ENCODE data around the gene MIOS.

MIOS gene

DNA sequence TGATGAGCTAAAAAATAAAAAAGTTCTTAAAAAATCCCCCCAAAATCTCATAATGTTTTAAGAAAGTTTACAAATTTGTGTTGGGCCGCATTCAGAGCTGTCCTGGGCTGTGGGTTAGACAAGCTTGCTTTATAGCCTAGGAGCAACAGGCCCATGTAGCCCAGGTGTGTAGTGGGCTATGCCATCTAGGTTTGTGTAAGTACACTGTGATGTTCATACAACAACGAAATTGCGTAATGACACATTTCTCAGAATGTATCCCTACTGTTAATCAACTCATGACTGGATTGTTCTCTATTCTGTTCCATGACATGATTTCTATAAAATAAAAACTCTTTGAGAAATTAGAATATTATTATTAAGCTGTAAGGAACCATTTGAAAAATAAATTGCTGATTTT lies 13.0 kb downstream of the MIOS start:
- in situ Hi-C loops (cut with HindIII; ENCODE audit: low sequenced_read_pairs) = no loop called here

DNA sequence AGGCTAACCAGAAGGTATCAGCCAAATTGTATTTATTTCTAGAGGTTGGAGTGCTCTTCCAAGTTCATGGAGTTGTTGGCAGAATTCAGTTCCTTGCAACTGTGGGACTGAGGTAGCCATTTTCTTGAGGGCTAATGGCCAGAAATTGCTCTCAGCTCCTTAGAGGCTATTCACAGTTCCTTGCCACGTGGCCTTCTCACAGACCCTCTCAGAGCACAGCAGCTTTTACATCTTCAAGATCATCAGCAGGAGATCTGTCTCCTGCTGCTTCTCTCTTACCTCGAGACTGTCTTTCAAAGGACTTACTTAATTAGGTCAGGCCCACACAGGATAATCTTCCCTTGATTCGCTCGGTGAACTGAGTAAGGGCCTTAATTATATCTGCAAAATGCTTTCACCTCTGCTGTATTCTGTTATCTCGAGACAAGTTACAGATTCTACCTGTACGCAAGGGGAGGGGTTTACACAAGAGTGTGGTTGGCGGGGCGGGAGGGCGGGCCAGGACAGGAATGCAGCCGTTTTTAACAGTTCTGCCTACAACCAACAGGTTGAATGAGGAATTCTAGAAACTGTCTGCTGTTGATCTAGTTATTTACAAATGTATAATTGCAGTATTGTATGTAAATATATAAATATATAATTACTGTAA lies 15.0 kb downstream of the MIOS start:
- in situ Hi-C loops (cut with HindIII; ENCODE audit: low sequenced_read_pairs) = no loop called here

DNA sequence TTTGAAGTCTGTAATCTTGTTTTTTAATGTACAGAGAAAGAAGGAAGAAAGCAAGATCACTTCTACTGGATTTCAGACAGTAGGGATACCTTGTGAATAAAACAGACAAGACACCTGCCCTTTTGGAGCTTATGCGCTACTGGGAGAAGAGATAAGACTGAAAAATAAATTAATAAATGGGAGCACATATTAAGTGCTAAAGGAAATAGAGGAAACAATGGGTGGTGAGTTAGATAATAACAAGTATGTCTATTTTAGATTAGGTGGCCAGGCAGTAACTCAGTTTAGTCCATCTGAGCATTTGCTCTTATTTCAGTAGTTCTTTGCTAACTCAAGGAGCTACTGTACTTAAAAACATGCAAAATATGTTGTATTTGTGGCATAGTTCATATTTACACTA lies 15.9 kb downstream of the MIOS start:
- in situ Hi-C loops (cut with HindIII; ENCODE audit: low sequenced_read_pairs) = no loop called here

DNA sequence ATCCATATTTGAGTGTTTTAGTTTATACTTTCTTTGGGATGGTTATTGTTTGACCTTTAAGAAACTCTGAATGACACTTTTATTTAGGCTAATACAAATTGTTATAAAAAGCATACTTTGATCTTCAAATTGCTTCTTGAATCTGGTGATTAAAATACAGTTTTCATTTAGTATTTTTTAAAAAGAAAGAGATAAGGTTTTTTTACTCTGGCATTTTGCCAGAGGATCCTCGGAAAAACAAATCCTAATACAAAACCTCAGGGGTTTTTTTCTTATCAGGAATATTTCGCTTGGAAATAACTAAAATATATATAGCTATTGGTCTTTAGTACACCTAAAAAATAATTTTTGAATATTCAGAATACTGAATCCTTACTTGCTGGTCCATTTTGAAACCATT lies 17.0 kb downstream of the MIOS start:
- in situ Hi-C loops (cut with HindIII; ENCODE audit: low sequenced_read_pairs) = no loop called here

DNA sequence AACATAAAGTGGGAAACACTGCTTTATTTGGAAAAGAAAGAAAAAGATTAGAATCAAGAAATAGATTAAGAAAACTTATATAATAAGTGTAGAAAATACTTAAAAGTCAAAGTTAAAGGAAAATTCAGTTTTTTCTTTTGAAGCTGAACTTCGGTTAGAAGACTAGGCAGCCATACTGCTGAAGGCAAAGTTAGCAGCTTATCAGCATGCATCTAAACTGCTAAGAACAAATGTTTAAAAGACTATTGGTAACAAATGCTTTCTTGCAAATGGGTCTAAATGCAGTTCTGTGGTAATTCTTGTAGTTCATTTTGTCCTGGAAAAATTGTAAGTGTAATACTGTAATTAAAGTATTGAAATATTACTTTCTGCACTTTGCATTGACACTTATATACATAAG lies 18.0 kb downstream of the MIOS start:
- in situ Hi-C loops (cut with HindIII; ENCODE audit: low sequenced_read_pairs) = no loop called here

DNA sequence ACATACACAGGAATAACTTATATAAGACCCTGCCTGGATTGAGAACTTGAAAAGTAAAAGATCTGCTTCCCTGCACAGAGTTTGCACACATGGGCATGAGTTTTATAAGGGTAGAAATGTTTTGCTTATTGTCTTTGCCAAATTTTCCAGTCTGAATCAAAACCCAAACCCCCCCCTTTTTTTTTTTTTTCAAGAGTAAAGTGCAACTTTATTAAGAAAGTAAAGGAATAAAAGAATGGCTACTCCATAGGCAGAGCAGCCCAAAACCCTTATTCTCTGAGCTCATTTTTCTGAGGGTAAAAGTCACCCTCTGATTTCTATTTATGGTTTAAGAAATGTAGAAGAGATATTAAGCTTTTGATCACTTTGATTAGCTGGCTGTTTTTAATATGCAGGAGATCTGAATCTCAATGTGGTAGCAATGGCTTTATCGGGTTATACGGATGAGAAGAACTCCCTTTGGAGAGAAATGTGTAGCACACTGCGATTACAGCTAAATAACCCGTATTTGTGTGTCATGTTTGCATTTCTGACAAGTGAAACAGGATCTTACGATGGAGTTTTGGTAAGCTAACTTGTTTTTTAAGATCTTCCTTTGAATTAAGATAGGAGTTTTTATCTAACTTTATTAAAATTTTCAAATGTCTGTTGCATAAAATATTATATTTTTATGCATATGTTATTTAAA lies 18.7 kb downstream of the MIOS start:
- in situ Hi-C loops (cut with HindIII; ENCODE audit: low sequenced_read_pairs) = no loop called here

DNA sequence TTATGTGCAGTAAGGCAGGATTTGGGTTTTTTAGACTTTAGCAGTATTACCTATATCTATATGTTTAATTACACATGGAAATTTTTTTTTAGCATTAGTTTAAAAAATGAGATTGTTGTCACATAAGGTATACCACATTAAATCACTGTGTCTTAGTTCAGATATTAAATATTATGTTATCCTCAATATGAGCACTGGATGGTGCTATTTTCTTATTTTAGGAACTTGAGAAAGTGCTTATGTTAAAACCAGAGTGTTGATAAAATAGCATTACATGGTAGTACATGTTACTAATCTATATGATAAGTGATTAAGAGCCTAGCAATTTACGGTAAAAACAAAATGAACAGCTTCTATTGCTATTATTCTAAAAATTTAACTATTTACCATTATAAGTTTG lies 28.8 kb downstream of the MIOS start:
- in situ Hi-C loops (cut with HindIII; ENCODE audit: low sequenced_read_pairs) = no loop called here

DNA sequence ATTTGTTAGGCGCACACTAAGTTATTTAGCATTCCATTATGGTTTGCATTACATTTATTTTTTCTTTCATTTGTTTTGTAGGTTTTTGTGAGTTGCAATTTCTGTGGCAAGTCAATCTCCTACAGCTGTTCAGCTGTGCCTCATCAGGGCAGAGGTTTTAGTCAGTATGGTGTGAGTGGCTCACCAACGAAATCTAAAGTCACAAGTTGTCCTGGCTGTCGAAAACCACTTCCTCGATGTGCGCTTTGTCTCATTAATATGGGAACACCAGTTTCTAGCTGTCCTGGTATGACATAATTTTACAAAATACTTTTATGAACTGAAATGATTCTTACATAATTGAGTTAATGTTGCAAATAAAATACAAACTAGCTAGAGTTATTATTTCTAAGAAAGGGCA lies 29.5 kb downstream of the MIOS start:
- in situ Hi-C loops (cut with HindIII; ENCODE audit: low sequenced_read_pairs) = no loop called here

DNA sequence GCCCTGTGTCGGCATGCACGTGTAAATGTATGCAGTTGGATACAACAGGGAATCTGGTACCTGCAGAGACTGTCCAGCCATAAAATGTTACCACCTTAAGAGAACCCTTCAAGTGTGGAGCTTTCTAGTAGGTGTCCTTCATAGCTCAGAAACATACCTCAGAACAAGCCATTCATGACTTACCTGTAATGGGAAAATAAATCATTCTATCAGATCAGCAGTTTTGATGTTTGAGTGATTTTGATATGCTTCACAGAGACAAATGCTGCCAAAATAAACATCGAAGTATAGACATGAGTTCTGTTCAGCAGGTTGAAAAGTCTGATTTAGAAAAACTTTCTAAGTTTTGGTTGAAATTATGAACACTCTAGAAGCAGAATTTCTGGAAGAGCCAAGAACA lies 40.3 kb downstream of the MIOS start:
- in situ Hi-C loops (cut with HindIII; ENCODE audit: low sequenced_read_pairs) = no loop called here

DNA sequence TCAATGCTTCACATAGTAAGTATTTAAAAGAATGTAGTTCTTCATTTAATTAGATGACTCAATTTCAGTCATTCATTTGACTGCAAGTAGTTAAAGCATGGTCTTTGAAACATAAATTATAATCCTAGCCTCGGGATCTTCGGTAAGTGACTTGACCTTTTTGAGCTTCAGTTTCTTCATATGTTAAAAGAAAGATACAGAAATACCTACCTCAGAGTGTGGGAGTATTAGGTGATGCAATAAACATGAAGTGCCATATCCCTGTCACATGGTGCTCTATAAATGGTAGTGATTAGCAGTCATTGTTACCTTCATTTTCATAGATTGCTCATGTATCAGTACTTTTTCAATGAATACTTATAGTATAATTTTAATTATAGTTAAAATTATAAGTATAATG lies 42.6 kb downstream of the MIOS start:
- in situ Hi-C loops (cut with HindIII; ENCODE audit: low sequenced_read_pairs) = no loop called here

DNA sequence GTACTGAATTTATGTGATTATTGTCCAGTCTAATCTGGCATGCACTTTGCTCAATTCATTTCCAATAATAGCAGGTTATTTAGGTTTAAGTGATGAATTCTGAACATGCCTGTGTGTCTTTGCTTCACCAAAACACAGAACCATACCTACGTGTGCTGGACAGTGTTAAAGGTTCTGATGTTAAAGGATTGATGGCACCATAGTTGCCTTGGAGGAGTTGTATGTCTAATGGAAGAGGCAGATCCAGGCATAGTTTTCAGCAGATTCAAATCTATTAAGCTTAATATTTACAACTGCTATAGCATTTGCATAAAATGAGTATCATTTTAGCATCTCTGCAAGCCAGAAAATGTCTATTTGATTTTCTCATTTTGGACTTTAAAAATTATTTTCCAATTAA lies 45.8 kb downstream of the MIOS start:
- in situ Hi-C loops (cut with HindIII; ENCODE audit: low sequenced_read_pairs) = no loop called here

DNA sequence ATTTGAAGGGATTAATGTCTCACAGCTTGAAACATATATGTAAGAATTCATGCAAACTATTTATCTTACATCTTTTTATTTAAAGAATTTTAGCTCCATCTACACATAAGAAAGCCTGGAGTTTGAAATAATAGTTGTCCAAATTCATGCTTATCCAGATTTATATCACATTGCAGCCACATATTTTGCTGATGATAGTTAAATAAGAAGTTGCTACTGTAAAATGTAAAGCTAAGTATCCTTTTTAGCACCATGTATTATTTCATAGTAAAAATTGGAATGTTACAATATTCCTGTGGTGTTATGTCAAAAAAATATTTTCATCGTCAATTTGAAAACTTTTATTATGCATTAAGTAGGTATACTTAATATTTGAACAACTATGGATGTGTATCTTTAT lies 46.5 kb downstream of the MIOS start:
- in situ Hi-C loops (cut with HindIII; ENCODE audit: low sequenced_read_pairs) = no loop called here

DNA sequence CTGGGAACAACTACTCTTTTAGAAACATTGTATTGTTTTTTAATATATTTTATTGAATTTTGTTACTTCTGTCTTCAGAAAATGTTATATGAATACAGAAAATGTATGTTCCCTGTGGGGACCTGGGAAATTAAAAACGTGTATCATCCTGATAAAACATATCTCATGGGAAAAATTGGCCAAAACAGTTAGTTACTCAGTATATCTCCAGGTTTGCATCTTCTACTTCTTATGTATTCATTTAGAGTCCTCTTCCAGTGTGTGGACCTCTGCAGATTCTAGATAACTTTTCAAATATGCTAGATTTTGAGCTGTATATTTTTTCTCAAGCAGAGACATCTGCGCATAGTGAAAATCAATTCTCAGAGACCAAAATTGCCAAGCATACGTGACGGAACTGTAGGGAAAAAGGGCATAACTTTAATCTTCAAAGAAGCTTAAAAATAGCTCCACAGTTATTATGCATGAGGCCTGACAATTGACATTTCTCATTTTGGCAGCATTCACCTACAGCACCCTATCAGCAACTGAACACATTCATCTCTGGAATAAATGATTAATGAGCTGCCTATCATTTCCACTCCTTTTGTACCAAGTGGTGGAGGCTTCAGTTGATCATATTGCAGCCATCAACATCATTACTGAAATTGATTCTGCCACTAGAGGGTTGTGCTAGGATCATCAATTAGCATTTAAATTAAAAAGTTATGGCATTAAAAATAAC lies 47.5 kb downstream of the MIOS start:
- in situ Hi-C loops (cut with HindIII; ENCODE audit: low sequenced_read_pairs) = no loop called here

DNA sequence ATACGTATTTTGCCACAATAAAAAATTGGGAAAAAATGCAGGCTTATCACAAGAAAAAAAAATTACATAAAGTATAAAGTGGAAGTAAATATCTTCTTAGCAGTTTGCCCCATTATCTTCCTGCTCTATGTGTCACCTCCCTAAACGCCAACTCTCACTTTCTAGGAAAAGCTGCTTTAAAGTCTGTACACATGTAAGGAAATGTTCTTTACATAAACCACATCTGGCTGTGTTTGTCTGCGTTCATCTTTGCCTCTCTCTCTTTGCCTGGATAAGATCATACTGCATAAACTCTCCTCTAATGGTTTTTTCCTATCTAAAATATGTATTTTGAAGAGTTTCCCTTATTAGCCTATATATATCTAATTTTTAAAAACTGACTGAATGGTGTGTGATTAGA lies 50.9 kb downstream of the MIOS start:
- in situ Hi-C loops (cut with HindIII; ENCODE audit: low sequenced_read_pairs) = no loop called here

DNA sequence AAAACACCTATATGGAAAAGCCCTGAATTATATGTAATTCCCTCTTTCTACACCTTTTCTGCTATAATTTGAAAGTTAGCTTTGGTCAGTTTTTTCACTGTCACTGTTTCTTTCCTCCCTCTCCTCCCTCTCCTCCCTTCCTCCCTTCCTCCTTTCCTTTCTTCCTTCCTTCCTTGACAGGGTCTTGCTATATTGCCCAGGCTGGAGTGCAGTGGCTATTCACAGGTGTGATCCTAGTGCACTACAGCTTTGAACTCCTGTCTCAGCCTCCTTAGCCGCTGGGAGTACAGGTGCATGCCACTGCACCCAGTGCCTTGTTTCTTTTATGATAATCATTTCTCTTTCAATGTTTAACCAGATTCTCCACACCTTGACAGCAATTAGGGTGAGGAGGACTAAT lies 51.7 kb downstream of the MIOS start:
- in situ Hi-C loops (cut with HindIII; ENCODE audit: low sequenced_read_pairs) = no loop called here

DNA sequence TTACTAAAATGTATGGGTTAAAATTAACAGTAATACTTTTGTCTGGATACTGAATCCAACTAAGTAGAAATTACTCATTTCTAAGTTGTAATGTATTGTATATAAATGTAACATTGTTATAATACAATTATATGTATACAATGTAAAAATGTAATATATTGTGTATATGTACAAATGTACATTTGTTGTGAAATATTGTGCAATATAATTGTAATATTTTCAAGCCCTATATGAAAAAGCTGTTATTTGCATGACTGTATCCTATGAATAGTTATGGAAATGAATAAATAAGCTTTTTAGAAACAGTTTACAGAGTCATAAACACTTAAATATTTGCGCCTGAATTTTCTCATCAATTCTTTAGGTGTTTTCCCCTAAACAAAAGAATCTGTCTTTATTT lies 53.6 kb downstream of the MIOS start:
- in situ Hi-C loops (cut with HindIII; ENCODE audit: low sequenced_read_pairs) = no loop called here

DNA sequence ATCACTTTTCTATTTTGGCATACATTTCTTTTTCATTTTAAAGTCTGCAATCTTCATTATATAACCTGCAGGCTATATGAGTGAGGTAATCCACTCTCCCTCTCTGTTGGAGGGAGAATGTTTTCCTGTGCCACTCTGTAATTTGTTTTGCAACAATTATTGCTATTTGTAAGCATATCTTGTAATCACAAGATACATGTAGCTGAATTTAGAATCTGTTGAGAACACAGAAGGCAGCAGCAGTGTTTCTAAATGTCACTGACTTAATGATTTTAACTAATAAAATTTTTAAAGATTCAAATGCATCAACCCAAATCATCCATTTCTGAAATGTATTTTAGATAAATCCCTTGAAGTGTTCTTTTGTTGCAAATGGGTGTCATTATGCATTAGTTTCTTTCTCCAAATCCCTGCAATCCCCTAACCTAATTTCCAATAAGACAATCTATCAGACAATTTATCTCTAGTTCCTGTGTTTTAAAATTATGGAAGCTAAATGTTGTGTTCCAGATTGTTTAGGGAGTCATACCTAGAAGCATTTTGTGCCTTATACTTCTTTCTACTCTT lies 54.0 kb downstream of the MIOS start:
- in situ Hi-C loops (cut with HindIII; ENCODE audit: low sequenced_read_pairs) = no loop called here

DNA sequence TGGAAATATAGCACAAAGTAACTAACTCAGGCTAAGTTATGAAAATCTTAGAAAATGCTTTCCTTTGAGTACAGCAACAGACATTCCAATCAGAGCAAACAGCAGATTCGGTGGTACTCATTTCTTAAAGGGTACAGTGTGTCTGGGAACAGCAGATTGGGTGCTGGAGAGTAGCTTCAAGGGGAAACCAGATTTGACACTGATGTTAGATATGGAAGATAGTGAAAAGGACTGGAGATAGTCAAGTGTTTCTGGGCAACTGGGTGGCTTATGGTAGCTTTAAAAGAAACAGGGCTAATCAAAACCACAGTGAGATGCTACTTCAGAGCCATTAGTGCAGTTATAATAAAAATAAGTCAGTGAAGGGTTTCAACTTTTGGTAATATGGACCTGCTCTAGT lies 61.8 kb downstream of the MIOS start:
- in situ Hi-C loops (cut with HindIII; ENCODE audit: low sequenced_read_pairs) = no loop called here

DNA sequence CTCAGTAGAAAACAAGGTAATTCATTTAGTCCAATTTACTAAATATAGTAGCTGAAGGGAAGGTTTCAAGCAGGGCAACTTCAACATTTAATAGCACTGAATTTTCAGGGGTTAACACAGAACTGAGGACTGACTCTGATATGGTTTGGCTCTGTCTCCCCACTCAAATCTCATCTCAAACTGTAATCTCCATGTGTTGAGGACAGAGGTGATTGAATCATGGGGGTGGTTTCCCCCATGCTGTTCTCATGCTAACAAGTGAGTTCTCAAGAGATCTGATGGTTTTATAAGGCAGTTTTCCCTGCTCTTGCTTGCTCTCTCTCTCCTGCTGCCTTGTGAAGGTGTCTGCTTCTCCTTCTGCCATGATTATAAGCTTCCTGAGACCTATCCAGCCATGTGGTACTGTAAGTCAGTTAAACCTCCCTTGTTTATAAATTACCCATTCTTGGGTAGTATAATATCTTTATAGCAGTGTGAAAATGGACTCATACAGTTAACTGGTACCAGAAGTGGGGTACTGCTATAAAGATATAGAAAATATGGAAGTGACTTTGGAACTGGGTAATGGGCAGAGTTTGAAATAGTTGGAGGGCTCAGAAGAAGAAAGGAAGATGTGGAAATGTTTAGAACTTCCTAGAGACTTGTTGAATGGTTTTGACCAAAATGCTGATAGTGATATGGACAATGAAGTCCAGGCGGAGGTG lies 64.1 kb downstream of the MIOS start:
- in situ Hi-C loops (cut with HindIII; ENCODE audit: low sequenced_read_pairs) = no loop called here

DNA sequence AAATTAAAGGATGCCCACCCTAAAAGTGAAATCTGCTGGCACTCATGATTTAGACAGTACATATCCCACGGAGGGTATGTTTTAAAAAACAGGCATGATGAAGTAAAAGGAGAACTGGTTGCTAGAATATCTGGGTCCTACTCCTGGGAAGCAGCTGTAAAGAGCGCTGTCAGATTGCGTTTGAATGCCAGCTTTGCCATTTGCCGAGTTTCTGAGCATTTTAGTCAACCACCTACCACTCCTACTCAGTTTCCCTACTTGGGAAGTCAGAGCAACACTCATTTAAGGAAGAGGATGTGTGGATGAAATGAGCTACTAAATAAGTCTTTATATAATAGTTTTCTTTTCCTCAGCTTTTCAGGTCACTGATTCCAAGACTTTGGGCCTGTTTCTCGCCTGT lies 72.7 kb downstream of the MIOS start:
- in situ Hi-C loops (cut with HindIII; ENCODE audit: low sequenced_read_pairs) = no loop called here

DNA sequence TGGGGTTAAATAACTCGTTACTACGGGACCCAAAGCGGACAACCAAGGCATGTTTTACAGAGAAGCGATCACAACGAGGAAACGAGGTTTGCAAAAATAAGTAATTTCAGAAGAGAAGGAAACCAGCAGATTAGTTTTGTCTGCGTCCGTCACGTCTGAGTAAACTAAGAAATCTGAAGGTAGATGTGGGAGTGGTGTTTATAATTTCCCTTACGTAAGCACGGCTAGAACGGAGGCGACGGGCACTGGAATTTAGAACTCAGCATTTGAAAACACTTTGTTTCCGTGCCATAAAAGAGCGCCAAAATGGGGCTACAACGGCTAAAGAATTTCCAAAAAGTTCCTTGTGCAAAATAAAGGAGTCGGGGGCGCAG lies 73.2 kb downstream of the MIOS start:
- in situ Hi-C loops (cut with HindIII; ENCODE audit: low sequenced_read_pairs) = loop anchor here (5.0 kb wide), 2 partner anchors 57 to 97 kb away; no protein-coding TSS in a partner anchor

Data from endothelial cell of hepatic sinusoid (primary cell).